A673 (cell line): ENCODE data around the gene STKLD1. TPM values are rescaled to one million over a fixed set of nuclear protein-coding genes. Genes with fewer than 3 reads are reported as not detected.
A peak's percentile ranks its signal among the peaks of the same experiment; 100 is the strongest.

Experiments
- BruUV-seq: library from RNA; stranded (reverse); fragments of 400-500 nt; replicated peaks from 2 replicates; lab custom pipeline; 2021; lab: Mats Ljungman, UMichigan
- CTCF ChIA-PET: fragments of 300-600 bp; sonication (Branson Sonifier 250); formaldehyde crosslinking; loops from one replicate; lab custom pipeline; 2022; ENCODE audit warnings: antibody characterized with exemption; lab: Charles Lee
- POLR2A ChIA-PET: fragments of 300-600 bp; sonication (Branson Sonifier 250); formaldehyde crosslinking; loops from one replicate; lab custom pipeline; 2022; ENCODE audit warnings: antibody characterized with exemption; ENCODE audit not compliant: low non-redundant PET; lab: Charles Lee
- DNase-seq: peaks from one replicate; pipeline ENCODE4 v3.0.0-alpha.2; 2015; ENCODE audit warnings: low spot score
- H3K27ac ChIP-seq: fragments of 200-600 bp; sonication (generic); 2 replicates; pipeline ENCODE4 v1.5.1; 2016; ENCODE audit warnings: mixed run types, low read depth, mild to moderate bottlenecking, mixed read lengths, antibody characterized with exemption, low read length; ENCODE audit not compliant: poor library complexity, severe bottlenecking
- H3K27me3 ChIP-seq: fragments of 200-600 bp; sonication (generic); replicated peaks from 2 replicates; pipeline ENCODE4 v1.6.1; 2017; ENCODE audit warnings: mixed run types, low read depth, mild to moderate bottlenecking, mixed read lengths, antibody characterized with exemption, low read length; ENCODE audit not compliant: insufficient read depth, poor library complexity
- H3K36me3 ChIP-seq: fragments of 200-600 bp; sonication (generic); 2 replicates; pipeline ENCODE4 v1.6.1; 2016; ENCODE audit warnings: mixed run types, mild to moderate bottlenecking, mixed read lengths, antibody characterized with exemption, low read length; ENCODE audit not compliant: insufficient read depth, poor library complexity, severe bottlenecking
- H3K4me1 ChIP-seq: fragments of 200-600 bp; sonication (generic); 2 replicates; pipeline ENCODE4 v1.6.1; 2017; ENCODE audit warnings: mixed run types, mild to moderate bottlenecking, mixed read lengths, antibody characterized with exemption, low read length; ENCODE audit not compliant: insufficient read depth, poor library complexity, severe bottlenecking
- H3K4me3 ChIP-seq: fragments of 200-600 bp; sonication (generic); 2 replicates; pipeline ENCODE4 v1.5.1; 2016; ENCODE audit warnings: low read depth, mixed run types, mild to moderate bottlenecking, mixed read lengths, low read length; ENCODE audit not compliant: poor library complexity, severe bottlenecking
- H3K9me3 ChIP-seq: fragments of 200-600 bp; sonication (generic); 2 replicates; pipeline ENCODE4 v1.6.1; 2016; ENCODE audit warnings: mixed run types, low read depth, mild to moderate bottlenecking, mixed read lengths, antibody characterized with exemption, low read length; ENCODE audit not compliant: poor library complexity, severe bottlenecking
- EZH2 ChIP-seq: fragments of 200-600 bp; sonication (generic); IDR thresholded peaks from 2 replicates; pipeline ENCODE4 v1.6.1; 2017; ENCODE audit warnings: borderline replicate concordance, low read depth, mild to moderate bottlenecking, mixed read lengths, antibody characterized with exemption, low read length; ENCODE audit not compliant: poor library complexity, severe bottlenecking
- intact Hi-C: fragments of 100-400 bp; cut with micrococcal nuclease; formaldehyde crosslinking; loops from one replicate; pipeline ENCODE4 v1.10.0; 2022; ENCODE audit not compliant: unreplicated experiment
- total RNA-seq: library from RNA; stranded (reverse); gene quantifications from 2 replicates; pipeline ENCODE4 v1.2.3, GENCODE V29; 2021
- TF ChIP-seq, protein P1 (sequence below): fragments of 300-800, 200-600 bp; sonication (generic); conservative IDR thresholded peaks from 2 replicates; pipeline ENCODE4 v1.5.1; 2017; ENCODE audit warnings: low read depth, mild to moderate bottlenecking, antibody characterized with exemption, low read length, moderate library complexity, mixed read lengths

STKLD1 gene
- total RNA-seq, 1 experiment from 2014 or later = 0.52 TPM

DNA sequence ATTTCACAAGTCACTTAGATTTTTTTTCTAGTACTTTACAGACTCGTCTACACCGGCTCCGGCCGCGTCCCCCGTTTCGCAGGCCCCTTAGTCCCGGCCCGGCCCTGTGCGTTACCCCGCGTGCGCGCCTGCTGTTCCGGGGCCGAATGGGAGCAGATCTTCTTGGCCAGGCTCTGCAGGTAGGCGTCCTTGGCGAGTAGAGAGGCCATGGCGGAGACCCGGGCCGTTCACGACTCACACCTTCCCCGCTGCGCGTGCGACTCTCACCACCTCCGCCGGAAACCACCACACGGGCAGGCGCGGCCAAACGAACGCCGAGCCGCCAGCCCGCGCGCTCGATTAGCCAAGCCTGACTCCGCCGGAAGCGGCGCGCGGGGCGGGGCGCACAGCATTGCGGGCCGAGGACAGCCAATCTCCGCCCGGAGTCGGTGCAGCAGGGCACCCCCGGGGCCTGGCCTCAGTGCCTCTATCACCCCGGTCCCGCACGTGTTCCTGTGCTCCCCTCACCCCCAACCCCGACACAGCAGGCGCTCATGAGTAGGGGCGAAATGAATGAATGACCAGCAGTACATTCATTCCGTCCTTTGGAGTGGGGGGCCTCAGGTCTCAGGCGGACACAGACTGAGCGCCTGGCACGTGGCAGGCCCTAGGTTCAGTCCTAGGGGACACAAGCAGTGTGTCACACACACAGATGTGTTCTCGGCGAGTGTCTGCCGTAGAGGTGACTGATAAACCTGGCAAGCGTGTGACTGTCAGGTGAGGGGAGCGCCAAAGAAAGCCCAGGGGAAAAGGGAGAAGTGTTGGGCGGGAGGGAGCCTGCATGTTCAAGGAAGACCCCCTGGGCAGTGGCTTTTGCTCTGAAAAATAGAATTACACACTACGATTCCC lies 40.0 kb upstream of the STKLD1 start, which contains the start of gene SURF6:
TSS of gene SURF6 (minus strand) at position 265 of the 888 bp plus-strand sequence. CDS start at position 209, 56 bp downstream.
- Histone ChIP-seq H3K4me1 (peaks cover 14% of the 10 kb centered on the region), H3K9me3 (no peaks in the 10 kb centered on the region), H3K27me3 (no peaks in the 10 kb centered on the region), H3K36me3 (peaks cover 57% of the 10 kb centered on the region), H3K4me3 (peak within 1 kb of the TSS; percentile 61), H3K27ac (peak within 1 kb of the TSS; percentile 73)
- TF ChIP-seq, protein P1, sequence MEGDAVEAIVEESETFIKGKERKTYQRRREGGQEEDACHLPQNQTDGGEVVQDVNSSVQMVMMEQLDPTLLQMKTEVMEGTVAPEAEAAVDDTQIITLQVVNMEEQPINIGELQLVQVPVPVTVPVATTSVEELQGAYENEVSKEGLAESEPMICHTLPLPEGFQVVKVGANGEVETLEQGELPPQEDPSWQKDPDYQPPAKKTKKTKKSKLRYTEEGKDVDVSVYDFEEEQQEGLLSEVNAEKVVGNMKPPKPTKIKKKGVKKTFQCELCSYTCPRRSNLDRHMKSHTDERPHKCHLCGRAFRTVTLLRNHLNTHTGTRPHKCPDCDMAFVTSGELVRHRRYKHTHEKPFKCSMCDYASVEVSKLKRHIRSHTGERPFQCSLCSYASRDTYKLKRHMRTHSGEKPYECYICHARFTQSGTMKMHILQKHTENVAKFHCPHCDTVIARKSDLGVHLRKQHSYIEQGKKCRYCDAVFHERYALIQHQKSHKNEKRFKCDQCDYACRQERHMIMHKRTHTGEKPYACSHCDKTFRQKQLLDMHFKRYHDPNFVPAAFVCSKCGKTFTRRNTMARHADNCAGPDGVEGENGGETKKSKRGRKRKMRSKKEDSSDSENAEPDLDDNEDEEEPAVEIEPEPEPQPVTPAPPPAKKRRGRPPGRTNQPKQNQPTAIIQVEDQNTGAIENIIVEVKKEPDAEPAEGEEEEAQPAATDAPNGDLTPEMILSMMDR = no peak
- no peak for TF ChIP-seq EZH2
- TSS peak; percentile 91 for BruUV-seq
- DNase-seq = peak; percentile 97
- intact Hi-C loops = loop anchor here (1.0 kb wide), 1 partner anchor 11 kb away; no protein-coding TSS in a partner anchor
- POLR2A ChIA-PET = interaction anchor here (0.6 to 0.7 kb wide), 2 partner anchors 29 to 183 kb away, joined by 3 to 5 read pairs; no protein-coding TSS in a partner anchor
- CTCF ChIA-PET = no interaction called here

GRCh38 chr9:133339641-133340040 lies 36.5 kb upstream of the STKLD1 start:
- intact Hi-C loops = no loop called here
- H3K36me3 ChIP-seq = peaks cover 55% of the 10 kb centered on the region

GRCh38 chr9:133340256-133340655 lies 35.9 kb upstream of the STKLD1 start:
- CTCF ChIA-PET = no interaction called here
- peaks cover 5% of the 10 kb centered on the region for H3K4me1 ChIP-seq
- H3K9me3 ChIP-seq = no peaks in the 10 kb centered on the region
- no peak for DNase-seq
- no peak overlapping the region for H3K4me3 ChIP-seq
- H3K36me3 ChIP-seq = peaks cover 56% of the 10 kb centered on the region
- TF ChIP-seq, protein P1 = no peak
- no peak for TF ChIP-seq EZH2
- intact Hi-C loops = no loop called here
- no peaks in the 10 kb centered on the region for H3K27me3 ChIP-seq
- no peak overlapping the region for H3K27ac ChIP-seq
- no TSS peak for BruUV-seq
- POLR2A ChIA-PET = no interaction called here

More at GRCh38 chr9:133339641-133340040, 36.5 kb upstream of the STKLD1 start:
- ChIA-PET POLR2A (no interaction called here), CTCF (no interaction called here)
- no peak for DNase-seq
- Histone ChIP-seq H3K27ac (no peak overlapping the region), H3K9me3 (no peaks in the 10 kb centered on the region), H3K4me3 (no peak overlapping the region), H3K27me3 (no peaks in the 10 kb centered on the region), H3K4me1 (peaks cover 11% of the 10 kb centered on the region)
- no TSS peak for BruUV-seq
- no peak for TF ChIP-seq EZH2
- TF ChIP-seq, protein P1 = no peak
